CD14-positive monocyte (primary cell): ENCODE data around the gene RALA. TPM values are rescaled to one million over a fixed set of nuclear protein-coding genes. Genes with fewer than 3 reads are reported as not detected.

ENCODE experiments used
- DNase-seq, 3 donors: peaks; one replicate each; pipeline ENCODE4 v3.0.0-alpha.2; 2011 to 2022
- H2AFZ ChIP-seq: 2 replicates; pipeline ENCODE4 v1.6.0; 2012; ENCODE audit warnings: mild to moderate bottlenecking, low read depth, low read length, inconsistent platforms; ENCODE audit not compliant: insufficient read depth, poor library complexity, severe bottlenecking
- H3K27ac ChIP-seq, 2 donors: 1 replicate in 1 of 2; 2 replicates in 1 of 2; pipeline ENCODE4 v1.5.1; 2012 to 2013; ENCODE audit warnings: low read length in 2 of 2, control low read depth in 1 of 2, inconsistent platforms in 1 of 2, low read depth in 1 of 2, mild to moderate bottlenecking in 1 of 2
- H3K27me3 ChIP-seq, 2 donors: one replicate each; pipeline versions ENCODE4 v1.6.0 to v1.6.1; 2011 to 2013; ENCODE audit warnings: low read length in 2 of 2; ENCODE audit not compliant: control insufficient read depth in 2 of 2, insufficient read depth in 2 of 2
- H3K36me3 ChIP-seq, 2 donors: replicated peaks in 1 of 2; 1 replicate in 1 of 2; 2 replicates in 1 of 2; pipeline versions ENCODE4 v1.5.1 to v1.6.1; 2012 to 2013; ENCODE audit warnings: low read length in 2 of 2, control low read depth in 1 of 2, inconsistent platforms in 1 of 2, mild to moderate bottlenecking in 1 of 2; ENCODE audit not compliant: insufficient read depth in 2 of 2, control insufficient read depth in 1 of 2
- H3K4me1 ChIP-seq, 2 donors: 1 replicate in 1 of 2; 2 replicates in 1 of 2; pipeline versions ENCODE4 v1.5.1 to v1.6.1; 2012 to 2013; ENCODE audit warnings: low read length in 2 of 2, control low read depth in 1 of 2, inconsistent platforms in 1 of 2, mild to moderate bottlenecking in 1 of 2, moderate library complexity in 1 of 2; ENCODE audit not compliant: insufficient read depth in 2 of 2, control insufficient read depth in 1 of 2
- H3K4me2 ChIP-seq: replicated peaks from 2 replicates; pipeline ENCODE3; 2012; ENCODE audit warnings: low read length, moderate library complexity, mild to moderate bottlenecking; ENCODE audit not compliant: poor library complexity, severe bottlenecking; ENCODE audit errors: extremely low read depth
- H3K4me3 ChIP-seq, 3 experiments: fragments of 200-600 bp in 1 of 3; sonication (generic) in 1 of 3; replicated peaks in 1 of 3; 1 replicate in 2 of 3; 2 replicates in 1 of 3; pipeline ENCODE4 v1.5.1; 2011 to 2013; ENCODE audit warnings: low read length in 3 of 3, mild to moderate bottlenecking in 3 of 3, control low read depth in 2 of 3, low read depth in 2 of 3, inconsistent platforms in 1 of 3, moderate library complexity in 1 of 3
- H3K79me2 ChIP-seq: 2 replicates; pipeline ENCODE4 v1.6.0; 2012; ENCODE audit warnings: mild to moderate bottlenecking, control low read depth, inconsistent platforms, low read length, moderate library complexity; ENCODE audit not compliant: insufficient read depth
- H3K9ac ChIP-seq: 2 replicates; pipeline ENCODE4 v1.6.0; 2017; ENCODE audit warnings: low read length, mild to moderate bottlenecking; ENCODE audit not compliant: insufficient read depth, poor library complexity, severe bottlenecking
- H3K9me3 ChIP-seq, 2 donors: replicated peaks in 1 of 2; 1 replicate in 1 of 2; 2 replicates in 1 of 2; pipeline versions ENCODE4 v1.5.1 to v1.6.1; 2012 to 2013; ENCODE audit warnings: low read length in 2 of 2, control low read depth in 1 of 2; ENCODE audit not compliant: control insufficient read depth in 1 of 2, insufficient read depth in 1 of 2
- H4K20me1 ChIP-seq: 2 replicates; pipeline ENCODE4 v1.6.0; 2012; ENCODE audit warnings: mild to moderate bottlenecking, low read length, control low read depth, moderate library complexity; ENCODE audit not compliant: insufficient read depth
- H3K27ac Mint-ChIP-seq, 7 donors: one replicate each; pipeline ENCODE4 v1.8.0; 2020; ENCODE audit warnings: mild to moderate bottlenecking in 7 of 7, mixed read lengths in 7 of 7, moderate library complexity in 6 of 7, inconsistent platforms in 2 of 7
- H3K27me3 Mint-ChIP-seq, 3 donors: one replicate each; pipeline ENCODE4 v1.8.0; 2021 to 2022; ENCODE audit warnings: low read depth in 3 of 3, mild to moderate bottlenecking in 3 of 3, mixed read lengths in 3 of 3, moderate library complexity in 3 of 3, inconsistent platforms in 1 of 3
- H3K36me3 Mint-ChIP-seq, 2 donors: one replicate each; pipeline ENCODE4 v1.8.0; 2020; ENCODE audit warnings: mixed read lengths in 2 of 2, inconsistent platforms in 1 of 2, mild to moderate bottlenecking in 1 of 2
- H3K4me1 Mint-ChIP-seq: one replicate; pipeline ENCODE4 v1.8.0; 2020; ENCODE audit warnings: mild to moderate bottlenecking, mixed read lengths
- H3K4me3 Mint-ChIP-seq, 2 donors: one replicate each; pipeline ENCODE4 v1.8.0; 2020; ENCODE audit warnings: mild to moderate bottlenecking in 2 of 2, mixed read lengths in 2 of 2, moderate library complexity in 1 of 2
- H3K9me3 Mint-ChIP-seq, 7 donors: one replicate each; pipeline ENCODE4 v1.8.0; 2020 to 2022; ENCODE audit warnings: mixed read lengths in 7 of 7, mild to moderate bottlenecking in 6 of 7, moderate library complexity in 6 of 7, inconsistent platforms in 2 of 7
- CTCF ChIP-seq: fragments of 200-600 bp; IDR thresholded peaks from one replicate; pipeline ENCODE4 v1.8.0; 2022; ENCODE audit warnings: antibody characterized with exemption, mild to moderate bottlenecking
- WGBS: methylation state at CpG from one replicate; pipeline ENCODE4 v1.1.5; 2013; ENCODE audit warnings: missing lambda C conversion rate; ENCODE audit not compliant: insufficient coverage; 5-methylcytosine and 5-hydroxymethylcytosine counted together
- intact Hi-C, 2 donors: fragments of 100-400 bp; cut with micrococcal nuclease; formaldehyde crosslinking; loops; one replicate each; pipeline versions ENCODE4 v1.15.0 to v1.15.1; 2023
- polyA plus RNA-seq, 3 donors: library from polyadenylated mRNA; depleted of rRNA in 1 of 3; unstranded in 2 of 3; stranded (reverse) in 1 of 3; fragments of 300-500 nt in 2 of 3; fragments of >200 nt in 1 of 3; fragmentation: Illumina TruSeq in 2 of 3; gene quantifications; 1 replicate in 2 of 3; 2 replicates in 1 of 3; pipeline ENCODE4 v1.2.3, GENCODE V29; 2012 to 2021

RALA gene
- polyA plus RNA-seq, 3 donors: 5.9 to 32.0 (median 30.8) TPM

- H3K27me3 Mint-ChIP-seq: peaks cover 0 to 1% (median 0%) of the 10 kb centered on the region in 3 donors
- intact Hi-C loops: no loop called here
- Histone ChIP-seq H3K4me3 (no peak overlapping the region), H3K4me2 (no peak overlapping the region), H2AFZ (no peak overlapping the region), H3K27ac (no peak overlapping the region), H3K27me3 (no peaks in the 10 kb centered on the region), H4K20me1 (no peaks in the 10 kb centered on the region), H3K79me2 (no peaks in the 10 kb centered on the region), H3K9me3 (no peaks in the 10 kb centered on the region), H3K9ac (no peak overlapping the region), H3K4me1 (no peaks in the 10 kb centered on the region), H3K36me3 (peaks cover 3 to 9% of the 10 kb centered on the region in 2 donors)
- peaks cover 13 to 16% of the 10 kb centered on the region in 2 donors for H3K36me3 Mint-ChIP-seq
- no peak for TF ChIP-seq CTCF
- no peak overlapping the region for H3K4me3 Mint-ChIP-seq
- H3K4me1 Mint-ChIP-seq: no peaks in the 10 kb centered on the region
- no peak for DNase-seq
- H3K9me3 Mint-ChIP-seq: no peaks in the 10 kb centered on the region
- no peak overlapping the region for H3K27ac Mint-ChIP-seq
- 95% methylated on average over 20 of the region's 27 CpGs for WGBS
Measured at GRCh38 chr7:39577229-39577874, 46.0 kb upstream of the RALA start.

- 16% methylated on average over 5 of the region's 8 CpGs for WGBS
Measured at GRCh38 chr7:39580149-39580874, 43.1 kb upstream of the RALA start.

More at GRCh38 chr7:39580149-39580874, 43.1 kb upstream of the RALA start:
- Mint-ChIP-seq H3K27me3 (peaks cover 0 to 3% (median 0%) of the 10 kb centered on the region in 3 donors), H3K27ac (no peak overlapping the region), H3K36me3 (peaks cover 6 to 8% of the 10 kb centered on the region in 2 donors), H3K9me3 (no peaks in the 10 kb centered on the region), H3K4me3 (no peak overlapping the region), H3K4me1 (no peaks in the 10 kb centered on the region)
- Histone ChIP-seq H4K20me1 (no peaks in the 10 kb centered on the region), H3K4me2 (no peak overlapping the region), H3K9ac (no peak overlapping the region), H3K79me2 (no peaks in the 10 kb centered on the region), H3K27ac (no peak overlapping the region), H3K36me3 (no peaks in the 10 kb centered on the region), H3K4me1 (no peaks in the 10 kb centered on the region), H3K9me3 (no peaks in the 10 kb centered on the region), H2AFZ (no peak overlapping the region), H3K27me3 (no peaks in the 10 kb centered on the region), H3K4me3 (no peak overlapping the region)
- intact Hi-C loops: loop anchor here (2.0 to 10.0 kb wide), 3 partner anchors 42 to 162 kb away; partner anchors contain the start of gene RALA (in 1 of the 2)
- DNase-seq: peak; percentile 80 to 87 (median 84)
- TF ChIP-seq CTCF: peak; percentile 79
